22Rv1 (cell line): Measurements from ENCODE around the gene NPFFR1.

Source experiments
- CTCF ChIP-seq: fragments of 450-650 bp; IDR thresholded peaks from 2 replicates; pipeline ENCODE4 v1.5.1; 2017; ENCODE audit warnings: mild to moderate bottlenecking
- ZFX ChIP-seq: fragments of 450-650 bp; IDR thresholded peaks from 2 replicates; pipeline ENCODE4 v1.6.1; 2017; ENCODE audit warnings: antibody characterized with exemption, borderline replicate concordance

DNA sequence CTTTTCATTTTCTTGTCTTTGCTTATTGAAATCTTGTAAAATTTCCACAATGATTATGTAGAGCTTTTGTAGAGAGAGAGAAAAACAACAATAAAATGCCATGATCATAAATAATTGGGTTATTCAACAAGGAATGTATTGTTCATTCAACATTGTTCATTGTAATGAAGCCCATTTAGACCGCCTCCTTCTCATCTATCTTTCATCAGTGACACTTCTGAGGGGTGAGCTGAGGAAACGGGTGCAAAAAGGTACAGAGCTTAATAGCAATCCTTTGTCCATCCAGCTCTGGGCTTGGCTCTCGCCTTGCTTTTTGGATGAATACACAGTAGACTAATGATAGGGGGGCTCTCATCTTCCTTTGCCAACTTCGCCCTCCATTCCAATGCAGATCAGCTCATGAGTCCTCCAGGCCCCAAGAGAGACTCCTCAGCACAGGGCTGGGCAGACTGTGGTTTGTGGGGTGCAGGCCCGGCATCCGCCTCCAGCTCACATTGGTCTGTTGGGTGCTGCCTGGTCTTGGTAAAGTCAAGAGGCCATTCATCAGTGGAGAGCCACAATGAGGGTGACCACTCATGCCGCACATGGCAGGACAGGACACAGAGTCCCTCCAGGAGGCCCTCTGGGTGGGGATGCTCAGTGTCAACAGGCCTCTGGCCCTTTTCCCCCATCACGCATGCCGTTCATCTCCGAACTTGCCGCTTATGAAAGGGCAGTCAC is 32.7 kb downstream of the NPFFR1 start:
- TF ChIP-seq CTCF: no peak
- no peak for TF ChIP-seq ZFX
